Common myeloid progenitor, CD34-positive (primary cell): ENCODE results near the gene SLC39A10.

Experiments
- CTCF ChIA-PET: fragments of 350-600 bp; sonication (Branson Sonifier 250); formaldehyde crosslinking; loops from one replicate; lab custom pipeline; 2021; ENCODE audit warnings: antibody characterized with exemption; lab: Charles Lee
- POLR2A ChIA-PET: fragments of 350-600 bp; sonication (Branson Sonifier 250); formaldehyde crosslinking; loops from one replicate; lab custom pipeline; 2021; ENCODE audit warnings: antibody characterized with exemption; lab: Charles Lee
- DNase-seq, 3 donors: peaks; one replicate each; pipeline versions ENCODE4 v3.0.0 to v3.0.0-alpha.2; 2013
- H3K27ac ChIP-seq, 2 experiments: 1 replicate in 1 of 2; 2 replicates in 1 of 2; pipeline ENCODE4 v1.7.0; 2013; ENCODE audit warnings: inconsistent platforms in 2 of 2, low read length in 2 of 2, mild to moderate bottlenecking in 2 of 2, low read depth in 1 of 2, moderate library complexity in 1 of 2; ENCODE audit not compliant: severe bottlenecking in 2 of 2, insufficient read depth in 1 of 2, poor library complexity in 1 of 2
- H3K27me3 ChIP-seq, 5 experiments: replicated peaks in 2 of 5; 1 replicate in 3 of 5; 2 replicates in 2 of 5; pipeline versions ENCODE4 v1.6.1 to v1.7.0; 2013; ENCODE audit warnings: low read length in 4 of 5, mild to moderate bottlenecking in 2 of 5, moderate library complexity in 2 of 5, inconsistent platforms in 1 of 5; ENCODE audit not compliant: insufficient read depth in 5 of 5, control insufficient read depth in 4 of 5
- H3K36me3 ChIP-seq, 4 experiments: 1 replicate in 2 of 4; 2 replicates in 2 of 4; pipeline versions ENCODE4 v1.6.1 to v1.7.0; 2013; ENCODE audit warnings: low read length in 3 of 4, control low read depth in 1 of 4, mild to moderate bottlenecking in 1 of 4; ENCODE audit not compliant: control insufficient read depth in 4 of 4, insufficient read depth in 4 of 4
- H3K4me1 ChIP-seq, 4 experiments: 1 replicate in 3 of 4; 2 replicates in 1 of 4; pipeline versions ENCODE4 v1.6.1 to v1.7.1; 2013; ENCODE audit warnings: low read length in 3 of 4, mild to moderate bottlenecking in 3 of 4, control low read depth in 1 of 4, inconsistent platforms in 1 of 4, moderate library complexity in 1 of 4; ENCODE audit not compliant: control insufficient read depth in 4 of 4, insufficient read depth in 4 of 4; ENCODE audit errors: control extremely low read depth in 1 of 4
- H3K4me3 ChIP-seq, 7 experiments: 1 replicate in 4 of 7; 2 replicates in 3 of 7; pipeline versions ENCODE4 v1.5.1 to v1.7.0; 2013; ENCODE audit warnings: mild to moderate bottlenecking in 7 of 7, low read length in 6 of 7, moderate library complexity in 6 of 7, inconsistent platforms in 2 of 7, low read depth in 2 of 7, control low read depth in 1 of 7; ENCODE audit not compliant: insufficient read depth in 4 of 7, control insufficient read depth in 1 of 7; ENCODE audit errors: extremely low read depth in 1 of 7
- H3K9me3 ChIP-seq, 5 experiments: 1 replicate in 4 of 5; 2 replicates in 1 of 5; pipeline versions ENCODE4 v1.6.1 to v1.7.1; 2013; ENCODE audit warnings: low read length in 4 of 5, mild to moderate bottlenecking in 2 of 5, inconsistent platforms in 1 of 5, low read depth in 1 of 5, moderate library complexity in 1 of 5; ENCODE audit not compliant: control insufficient read depth in 4 of 5, insufficient read depth in 2 of 5; ENCODE audit errors: control extremely low read depth in 1 of 5
- WGBS: methylation state at CpG from one replicate; pipeline ENCODE4 v1.1.5; 2013; ENCODE audit not compliant: insufficient coverage; 5-methylcytosine and 5-hydroxymethylcytosine counted together

Gene SLC39A10

GRCh38 chr2:195696012-195696411, 39.0 kb downstream of the SLC39A10 start:
- Histone ChIP-seq H3K27ac (no peak overlapping the region), H3K36me3 (peaks cover 7 to 50% (median 15%) of the 10 kb centered on the region in 4 experiments), H3K4me1 (no peaks in the 10 kb centered on the region), H3K9me3 (peaks cover 7 to 66% (median 23%) of the 10 kb centered on the region in 5 experiments), H3K4me3 (no peak overlapping the region), H3K27me3 (no peaks in the 10 kb centered on the region)
- no CpG with 5 or more reads among the region's 1 CpG for WGBS
- POLR2A ChIA-PET, result no interaction called here
- DNase-seq, result no peak
- CTCF ChIA-PET, result no interaction called here

- peak in 2 of 3 donors; percentile 17 to 27 for DNase-seq
- no peaks in the 10 kb centered on the region for H3K27me3 ChIP-seq
- H3K36me3 ChIP-seq, result peaks cover 7 to 54% (median 17%) of the 10 kb centered on the region in 4 experiments
- ChIA-PET CTCF (no interaction called here), POLR2A (no interaction called here)
- 100% methylated on average over 1 of the region's 3 CpGs for WGBS
- H3K9me3 ChIP-seq, result peaks cover 10 to 66% (median 20%) of the 10 kb centered on the region in 5 experiments
- H3K27ac ChIP-seq, result no peak overlapping the region
- H3K4me3 ChIP-seq, result no peak overlapping the region
- no peaks in the 10 kb centered on the region for H3K4me1 ChIP-seq
Observed at GRCh38 chr2:195697681-195698220, 40.7 kb downstream of the SLC39A10 start.

GRCh38 chr2:195700480-195700879, 43.5 kb downstream of the SLC39A10 start:
- ChIA-PET POLR2A (no interaction called here), CTCF (interaction anchor here (0.6 kb wide), 1 partner anchor 13 kb away, joined by 3 read pairs; no protein-coding TSS in a partner anchor)
- peaks cover 8 to 51% (median 10%) of the 10 kb centered on the region in 5 experiments for H3K9me3 ChIP-seq
- no peak overlapping the region for H3K4me3 ChIP-seq
- peak in 2 of 3 donors; percentile 8 to 23 for DNase-seq
- no peak overlapping the region for H3K27ac ChIP-seq
- no peaks in the 10 kb centered on the region for H3K4me1 ChIP-seq
- H3K36me3 ChIP-seq, result peaks cover 5 to 50% (median 8%) of the 10 kb centered on the region in 4 experiments
- WGBS, result 89% methylated on average over 1 of the region's 3 CpGs
- H3K27me3 ChIP-seq, result no peaks in the 10 kb centered on the region

GRCh38 chr2:195706161-195706900, 49.3 kb downstream of the SLC39A10 start:
- Histone ChIP-seq H3K4me1 (no peaks in the 10 kb centered on the region), H3K27ac (no peak overlapping the region), H3K36me3 (peaks cover 8 to 44% (median 18%) of the 10 kb centered on the region in 4 experiments), H3K27me3 (no peaks in the 10 kb centered on the region), H3K4me3 (no peak overlapping the region), H3K9me3 (peaks cover 0 to 11% (median 2%) of the 10 kb centered on the region in 5 experiments)
- no peak for DNase-seq
- no CpG with 5 or more reads among the region's 5 CpGs for WGBS
- POLR2A ChIA-PET, result no interaction called here
- CTCF ChIA-PET, result interaction anchor here (0.6 to 0.8 kb wide), 3 partner anchors 19 to 776 kb away, joined by 3 read pairs; no protein-coding TSS in a partner anchor

- DNase-seq, result no peak
- H3K27me3 ChIP-seq, result no peaks in the 10 kb centered on the region
- no peak overlapping the region for H3K27ac ChIP-seq
- H3K9me3 ChIP-seq, result no peaks in the 10 kb centered on the region
- no peak overlapping the region for H3K4me3 ChIP-seq
- ChIA-PET CTCF (no interaction called here), POLR2A (no interaction called here)
- H3K4me1 ChIP-seq, result no peaks in the 10 kb centered on the region
- peaks cover 12 to 42% (median 26%) of the 10 kb centered on the region in 4 experiments for H3K36me3 ChIP-seq
- no CpG with 5 or more reads among the region's 2 CpGs for WGBS
Observed at GRCh38 chr2:195709901-195710806, 53.1 kb downstream of the SLC39A10 start.

- ChIA-PET CTCF (no interaction called here), POLR2A (no interaction called here)
- Histone ChIP-seq H3K27me3 (no peaks in the 10 kb centered on the region), H3K9me3 (no peaks in the 10 kb centered on the region), H3K36me3 (peaks cover 12 to 51% (median 33%) of the 10 kb centered on the region in 4 experiments), H3K4me1 (no peaks in the 10 kb centered on the region), H3K27ac (no peak overlapping the region), H3K4me3 (no peak overlapping the region)
- DNase-seq, result no peak
Observed at GRCh38 chr2:195711478-195711877, 54.5 kb downstream of the SLC39A10 start.
